Mesendoderm (in vitro differentiated cells): ENCODE measurements around the gene NOXA1.

Experiments
- DNase-seq: peaks from one replicate; pipeline ENCODE4 v3.0.0; 2013
- H2AK5ac ChIP-seq: 2 replicates; pipeline ENCODE4 v1.6.1; 2013; ENCODE audit warnings: low read length, inconsistent platforms
- H2BK120ac ChIP-seq: 2 replicates; pipeline ENCODE4 v1.6.1; 2013; ENCODE audit warnings: low read depth, mild to moderate bottlenecking, low read length, moderate library complexity, mixed read lengths
- H2BK15ac ChIP-seq: replicated peaks from 2 replicates; pipeline ENCODE4 v1.6.1; 2013; ENCODE audit warnings: low read depth, mild to moderate bottlenecking, moderate library complexity
- H2BK5ac ChIP-seq: 2 replicates; pipeline ENCODE4 v1.6.1; 2013; ENCODE audit warnings: low read length, inconsistent platforms
- H3K18ac ChIP-seq: 2 replicates; pipeline ENCODE4 v1.6.1; 2013; ENCODE audit warnings: mild to moderate bottlenecking, low read length, mixed read lengths
- H3K23ac ChIP-seq: one replicate; pipeline ENCODE4 v1.6.1; 2013; ENCODE audit warnings: low read length
- H3K27ac ChIP-seq: 2 replicates; pipeline ENCODE4 v1.5.1; 2013; ENCODE audit warnings: low read depth, mild to moderate bottlenecking, inconsistent platforms, low read length, moderate library complexity
- H3K27me3 ChIP-seq: 2 replicates; pipeline ENCODE4 v1.6.1; 2013; ENCODE audit warnings: low read length, control low read depth, mild to moderate bottlenecking, inconsistent platforms; ENCODE audit not compliant: insufficient read depth, poor library complexity
- H3K36me3 ChIP-seq: 2 replicates; pipeline ENCODE4 v1.6.1; 2013; ENCODE audit warnings: low read length, inconsistent platforms; ENCODE audit not compliant: control insufficient read depth, insufficient read depth
- H3K4ac ChIP-seq: one replicate; pipeline ENCODE4 v1.6.1; 2013; ENCODE audit warnings: low read depth, mild to moderate bottlenecking, low read length, moderate library complexity
- H3K4me1 ChIP-seq: 2 replicates; pipeline ENCODE4 v1.6.1; 2013; ENCODE audit warnings: low read depth, low read length, inconsistent platforms; ENCODE audit not compliant: control insufficient read depth
- H3K4me2 ChIP-seq: 2 replicates; pipeline ENCODE4 v1.6.1; 2013; ENCODE audit warnings: low read length
- H3K4me3 ChIP-seq: 2 replicates; pipeline ENCODE4 v1.5.1; 2013; ENCODE audit warnings: mild to moderate bottlenecking, low read length
- H3K56ac ChIP-seq: one replicate; pipeline ENCODE4 v1.6.1; 2013; ENCODE audit warnings: low read length
- H3K79me1 ChIP-seq: 2 replicates; pipeline ENCODE4 v1.6.1; 2013; ENCODE audit warnings: low read length, inconsistent platforms
- H3K79me2 ChIP-seq: 2 replicates; pipeline ENCODE4 v1.6.1; 2013; ENCODE audit warnings: mild to moderate bottlenecking, low read length; ENCODE audit not compliant: control insufficient read depth, insufficient read depth
- H3K9ac ChIP-seq: 2 replicates; pipeline ENCODE4 v1.6.1; 2013; ENCODE audit warnings: low read length, inconsistent platforms
- H4K5ac ChIP-seq: one replicate; pipeline ENCODE4 v1.6.1; 2013; ENCODE audit warnings: low read length
- H4K8ac ChIP-seq: one replicate; pipeline ENCODE4 v1.6.1; 2013; ENCODE audit warnings: low read depth, mild to moderate bottlenecking, control low read depth, low read length, moderate library complexity
- WGBS: extraction: QIAGEN DNeasy Blood & Tissue Kit; methylation state at CpG from one replicate; pipeline ENCODE4 v1.1.7; 2013; ENCODE audit warnings: low lambda C conversion rate, missing lambda C conversion rate; ENCODE audit not compliant: insufficient coverage; ENCODE audit errors: extremely low coverage; 5-methylcytosine and 5-hydroxymethylcytosine counted together

NOXA1 gene

GRCh38 chr9:137403269-137403668 lies 19.9 kb upstream of the NOXA1 start:
- Histone ChIP-seq H3K4me3 (no peak overlapping the region), H3K9ac (no peak overlapping the region), H4K8ac (no peak overlapping the region), H2BK120ac (no peak overlapping the region), H2BK5ac (no peak overlapping the region), H2AK5ac (no peak overlapping the region), H3K79me2 (no peaks in the 10 kb centered on the region), H3K27ac (no peak overlapping the region), H3K56ac (no peak overlapping the region), H4K5ac (no peak overlapping the region), H3K79me1 (no peaks in the 10 kb centered on the region), H3K4ac (no peak overlapping the region), H3K18ac (no peak overlapping the region), H3K23ac (no peak overlapping the region), H3K4me1 (no peaks in the 10 kb centered on the region), H2BK15ac (no peak overlapping the region), H3K4me2 (no peak overlapping the region), H3K36me3 (no peaks in the 10 kb centered on the region), H3K27me3 (no peaks in the 10 kb centered on the region)
- WGBS, result no CpG with 5 or more reads among the region's 15 CpGs
- no peak for DNase-seq

- H3K4me2 ChIP-seq, result no peak overlapping the region
- H3K4me3 ChIP-seq, result no peak overlapping the region
- H4K8ac ChIP-seq, result no peak overlapping the region
- no peak overlapping the region for H3K9ac ChIP-seq
- no peak overlapping the region for H2BK120ac ChIP-seq
- no peak overlapping the region for H3K4ac ChIP-seq
- no peak overlapping the region for H2BK15ac ChIP-seq
- no peaks in the 10 kb centered on the region for H3K36me3 ChIP-seq
- no peak overlapping the region for H3K23ac ChIP-seq
- H3K27ac ChIP-seq, result no peak overlapping the region
- no CpG with 5 or more reads among the region's 24 CpGs for WGBS
- H3K18ac ChIP-seq, result no peak overlapping the region
- H2BK5ac ChIP-seq, result no peak overlapping the region
- H4K5ac ChIP-seq, result no peak overlapping the region
- H3K27me3 ChIP-seq, result no peaks in the 10 kb centered on the region
- no peak for DNase-seq
- no peaks in the 10 kb centered on the region for H3K79me1 ChIP-seq
- no peak overlapping the region for H3K56ac ChIP-seq
- H3K4me1 ChIP-seq, result no peaks in the 10 kb centered on the region
- no peak overlapping the region for H2AK5ac ChIP-seq
- H3K79me2 ChIP-seq, result no peaks in the 10 kb centered on the region
These were observed 18.1 kb upstream of the NOXA1 start for GRCh38 chr9:137404961-137405567.

- Histone ChIP-seq H3K23ac (no peak overlapping the region), H2BK15ac (no peak overlapping the region), H3K79me1 (no peaks in the 10 kb centered on the region), H3K4me1 (no peaks in the 10 kb centered on the region), H3K4ac (no peak overlapping the region), H3K36me3 (no peaks in the 10 kb centered on the region), H3K9ac (no peak overlapping the region), H3K79me2 (no peaks in the 10 kb centered on the region), H3K56ac (no peak overlapping the region), H3K4me3 (no peak overlapping the region), H4K8ac (no peak overlapping the region), H3K4me2 (no peak overlapping the region), H2BK120ac (no peak overlapping the region), H3K27ac (no peak overlapping the region), H2BK5ac (no peak overlapping the region), H3K27me3 (no peaks in the 10 kb centered on the region), H3K18ac (no peak overlapping the region), H2AK5ac (no peak overlapping the region), H4K5ac (no peak overlapping the region)
- WGBS, result no CpG with 5 or more reads among the region's 11 CpGs
- DNase-seq, result no peak
These were observed 17.5 kb upstream of the NOXA1 start for GRCh38 chr9:137405677-137406081.

GRCh38 chr9:137406085-137406760 lies 17.0 kb upstream of the NOXA1 start:
- H2AK5ac ChIP-seq, result no peak overlapping the region
- no peak overlapping the region for H3K4ac ChIP-seq
- H3K4me1 ChIP-seq, result no peaks in the 10 kb centered on the region
- no CpG with 5 or more reads among the region's 20 CpGs for WGBS
- no peak overlapping the region for H3K18ac ChIP-seq
- H4K8ac ChIP-seq, result no peak overlapping the region
- H3K79me1 ChIP-seq, result no peaks in the 10 kb centered on the region
- no peaks in the 10 kb centered on the region for H3K36me3 ChIP-seq
- H2BK5ac ChIP-seq, result no peak overlapping the region
- no peak overlapping the region for H3K23ac ChIP-seq
- H3K4me2 ChIP-seq, result no peak overlapping the region
- no peak overlapping the region for H3K27ac ChIP-seq
- no peak overlapping the region for H2BK120ac ChIP-seq
- DNase-seq, result no peak
- no peak overlapping the region for H4K5ac ChIP-seq
- no peak overlapping the region for H3K4me3 ChIP-seq
- H3K79me2 ChIP-seq, result no peaks in the 10 kb centered on the region
- no peaks in the 10 kb centered on the region for H3K27me3 ChIP-seq
- no peak overlapping the region for H2BK15ac ChIP-seq
- H3K56ac ChIP-seq, result peak overlapping the region; percentile 56
- H3K9ac ChIP-seq, result no peak overlapping the region

- H3K27ac ChIP-seq, result no peak overlapping the region
- H3K18ac ChIP-seq, result no peak overlapping the region
- WGBS, result no CpG with 5 or more reads among the region's 63 CpGs
- no peaks in the 10 kb centered on the region for H3K79me1 ChIP-seq
- no peaks in the 10 kb centered on the region for H3K36me3 ChIP-seq
- no peak overlapping the region for H2BK5ac ChIP-seq
- peak; percentile 76 for DNase-seq
- no peak overlapping the region for H2AK5ac ChIP-seq
- H3K9ac ChIP-seq, result peak overlapping the region; percentile 64
- no peak overlapping the region for H3K4ac ChIP-seq
- no peaks in the 10 kb centered on the region for H3K27me3 ChIP-seq
- peak overlapping the region; percentile 49 for H3K4me2 ChIP-seq
- H3K4me1 ChIP-seq, result no peaks in the 10 kb centered on the region
- H4K8ac ChIP-seq, result no peak overlapping the region
- H3K79me2 ChIP-seq, result no peaks in the 10 kb centered on the region
- no peak overlapping the region for H2BK120ac ChIP-seq
- peak overlapping the region; percentile 35 for H3K23ac ChIP-seq
- H2BK15ac ChIP-seq, result no peak overlapping the region
- peak overlapping the region; percentile 65 for H3K56ac ChIP-seq
- H3K4me3 ChIP-seq, result no peak overlapping the region
- H4K5ac ChIP-seq, result no peak overlapping the region
These were observed 16.2 kb upstream of the NOXA1 start for GRCh38 chr9:137406876-137407589.
